ENCODE measurements around the gene EEIG1.

The EEIG1 gene

GRCh38 chr9:127942216-127943010 is 38.4 kb downstream of the EEIG1 start:
- no peak overlapping the region for H3K4ac ChIP-seq (ENCODE audit: low read length)
- H3K9me3 ChIP-seq (replicated peaks in 1 of 2; ENCODE audit: control insufficient read depth in 2 of 2, insufficient read depth in 1 of 2, low read depth in 1 of 2, low read length in 2 of 2) = no peaks in the 10 kb centered on the region
- H3K4me3 ChIP-seq (ENCODE audit: low read length in 2 of 2) = no peak overlapping the region
- no peak overlapping the region for H2BK120ac ChIP-seq (ENCODE audit: low read depth, low read length)
- H2BK12ac ChIP-seq (ENCODE audit: low read length) = no peak overlapping the region
- no CpG with 5 or more reads among the region's 18 CpGs for WGBS, 2 donors (ENCODE audit: extremely low coverage in 2 of 2, insufficient read length in 2 of 2, insufficient replicate concordance in 1 of 2)
- DNase-seq (ENCODE audit: low spot score) = peak; percentile 61
- H3K36me3 ChIP-seq (replicated peaks in 1 of 2; ENCODE audit: control insufficient read depth in 2 of 2, insufficient read depth in 2 of 2, low read length in 2 of 2) = peaks cover 28 to 53% of the 10 kb centered on the region in 2 donors
- H2AK5ac ChIP-seq (ENCODE audit: low read depth, low read length) = peak overlapping the region; percentile 22
- H3K27me3 ChIP-seq (ENCODE audit: control insufficient read depth in 3 of 3, insufficient read depth in 3 of 3, low read depth in 1 of 3, low read length in 3 of 3) = no peaks in the 10 kb centered on the region
- H3K4me2 ChIP-seq (ENCODE audit: insufficient read depth, low read length, poor library complexity, severe bottlenecking) = no peak overlapping the region
- peaks cover 2% of the 10 kb centered on the region for H3K79me1 ChIP-seq (ENCODE audit: low read depth, low read length)
- H2BK15ac ChIP-seq (ENCODE audit: low read length) = no peak overlapping the region
- peaks cover 3 to 9% of the 10 kb centered on the region in 2 donors for H3K4me1 ChIP-seq (ENCODE audit: control insufficient read depth in 2 of 2, insufficient read depth in 1 of 2, low read depth in 1 of 2, low read length in 2 of 2)
- H3K23ac ChIP-seq (ENCODE audit: low read depth, low read length, poor library complexity) = peak overlapping the region; percentile 22
- H4K8ac ChIP-seq (ENCODE audit: low read depth, low read length) = no peak overlapping the region
- H3K9ac ChIP-seq (ENCODE audit: low read depth, low read length, poor library complexity) = peak overlapping the region; percentile 85
- no peak overlapping the region for H3K27ac ChIP-seq (replicated peaks; ENCODE audit: low read length)
- H2AFZ ChIP-seq (ENCODE audit: low read length) = no peak overlapping the region
- H2BK5ac ChIP-seq (ENCODE audit: low read length) = no peak overlapping the region
- H4K91ac ChIP-seq (ENCODE audit: low read depth, low read length, poor library complexity) = no peak overlapping the region
- H3K14ac ChIP-seq (ENCODE audit: low read length) = no peak overlapping the region
- H3K18ac ChIP-seq (ENCODE audit: low read length) = no peak overlapping the region

- Histone ChIP-seq H3K14ac (ENCODE audit: low read length) (no peak overlapping the region), H3K4me1 (ENCODE audit: control insufficient read depth in 2 of 2, insufficient read depth in 1 of 2, low read depth in 1 of 2, low read length in 2 of 2) (peaks cover 7 to 9% of the 10 kb centered on the region in 2 donors), H3K9ac (ENCODE audit: low read depth, low read length, poor library complexity) (no peak overlapping the region), H3K4ac (ENCODE audit: low read length) (no peak overlapping the region), H2BK12ac (ENCODE audit: low read length) (no peak overlapping the region), H4K8ac (ENCODE audit: low read depth, low read length) (no peak overlapping the region), H3K4me2 (ENCODE audit: insufficient read depth, low read length, poor library complexity, severe bottlenecking) (no peak overlapping the region), H2BK15ac (ENCODE audit: low read length) (no peak overlapping the region), H3K9me3 (replicated peaks in 1 of 2; ENCODE audit: control insufficient read depth in 2 of 2, insufficient read depth in 1 of 2, low read depth in 1 of 2, low read length in 2 of 2) (no peaks in the 10 kb centered on the region), H3K23ac (ENCODE audit: low read depth, low read length, poor library complexity) (no peak overlapping the region), H3K4me3 (ENCODE audit: low read length in 2 of 2) (no peak overlapping the region), H2AFZ (ENCODE audit: low read length) (no peak overlapping the region), H3K18ac (ENCODE audit: low read length) (no peak overlapping the region), H2AK5ac (ENCODE audit: low read depth, low read length) (no peak overlapping the region), H4K91ac (ENCODE audit: low read depth, low read length, poor library complexity) (no peak overlapping the region), H3K27ac (replicated peaks; ENCODE audit: low read length) (no peak overlapping the region), H2BK5ac (ENCODE audit: low read length) (no peak overlapping the region), H2BK120ac (ENCODE audit: low read depth, low read length) (no peak overlapping the region), H3K27me3 (ENCODE audit: control insufficient read depth in 3 of 3, insufficient read depth in 3 of 3, low read depth in 1 of 3, low read length in 3 of 3) (no peaks in the 10 kb centered on the region), H3K36me3 (replicated peaks in 1 of 2; ENCODE audit: control insufficient read depth in 2 of 2, insufficient read depth in 2 of 2, low read length in 2 of 2) (peaks cover 28 to 52% of the 10 kb centered on the region in 2 donors), H3K79me1 (ENCODE audit: low read depth, low read length) (peaks cover 5% of the 10 kb centered on the region)
- no CpG with 5 or more reads among the region's 3 CpGs for WGBS, 2 donors (ENCODE audit: extremely low coverage in 2 of 2, insufficient read length in 2 of 2, insufficient replicate concordance in 1 of 2)
- DNase-seq (ENCODE audit: low spot score) = no peak
These were observed 38.9 kb downstream of the EEIG1 start for GRCh38 chr9:127941961-127942215.

- Histone ChIP-seq H3K79me1 (ENCODE audit: low read depth, low read length) (peaks cover 7% of the 10 kb centered on the region), H3K4ac (ENCODE audit: low read length) (no peak overlapping the region), H3K4me1 (ENCODE audit: control insufficient read depth in 2 of 2, insufficient read depth in 1 of 2, low read depth in 1 of 2, low read length in 2 of 2) (peaks cover 11 to 12% of the 10 kb centered on the region in 2 donors), H3K27me3 (ENCODE audit: control insufficient read depth in 3 of 3, insufficient read depth in 3 of 3, low read depth in 1 of 3, low read length in 3 of 3) (no peaks in the 10 kb centered on the region), H3K9ac (ENCODE audit: low read depth, low read length, poor library complexity) (no peak overlapping the region), H2AFZ (ENCODE audit: low read length) (no peak overlapping the region), H3K9me3 (replicated peaks in 1 of 2; ENCODE audit: control insufficient read depth in 2 of 2, insufficient read depth in 1 of 2, low read depth in 1 of 2, low read length in 2 of 2) (no peaks in the 10 kb centered on the region), H2BK15ac (ENCODE audit: low read length) (no peak overlapping the region), H3K4me3 (ENCODE audit: low read length in 2 of 2) (no peak overlapping the region), H3K27ac (replicated peaks; ENCODE audit: low read length) (no peak overlapping the region), H4K91ac (ENCODE audit: low read depth, low read length, poor library complexity) (no peak overlapping the region), H4K8ac (ENCODE audit: low read depth, low read length) (no peak overlapping the region), H2AK5ac (ENCODE audit: low read depth, low read length) (no peak overlapping the region), H3K18ac (ENCODE audit: low read length) (no peak overlapping the region), H2BK120ac (ENCODE audit: low read depth, low read length) (no peak overlapping the region), H2BK12ac (ENCODE audit: low read length) (no peak overlapping the region), H3K23ac (ENCODE audit: low read depth, low read length, poor library complexity) (no peak overlapping the region), H3K14ac (ENCODE audit: low read length) (no peak overlapping the region), H3K4me2 (ENCODE audit: insufficient read depth, low read length, poor library complexity, severe bottlenecking) (no peak overlapping the region), H3K36me3 (replicated peaks in 1 of 2; ENCODE audit: control insufficient read depth in 2 of 2, insufficient read depth in 2 of 2, low read length in 2 of 2) (peaks cover 28 to 54% of the 10 kb centered on the region in 2 donors), H2BK5ac (ENCODE audit: low read length) (peak overlapping the region; percentile 27)
- WGBS, 2 donors (ENCODE audit: extremely low coverage in 2 of 2, insufficient read length in 2 of 2, insufficient replicate concordance in 1 of 2) = no CpG with 5 or more reads among the region's 18 CpGs
- no peak for DNase-seq (ENCODE audit: low spot score)
These were observed 39.5 kb downstream of the EEIG1 start for GRCh38 chr9:127941062-127941960.

DNA sequence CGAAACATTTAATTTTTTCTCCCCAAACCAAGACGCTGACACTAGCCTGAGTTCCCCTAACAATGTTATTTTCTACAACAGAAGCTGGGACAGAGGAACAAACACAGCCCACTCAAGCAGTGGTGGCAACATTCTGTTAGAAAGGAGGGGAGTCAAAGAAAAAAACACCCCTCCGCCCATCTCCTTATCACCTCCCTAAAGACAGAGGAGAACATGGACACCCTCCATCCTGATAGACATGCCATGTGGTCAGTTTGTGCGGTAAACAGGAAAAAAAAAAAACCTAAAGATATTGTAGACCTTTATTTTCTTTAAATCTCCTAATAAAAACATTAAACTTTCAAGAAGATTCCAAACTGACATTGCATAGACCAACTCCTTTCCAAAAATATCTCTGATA is 40.2 kb downstream of the EEIG1 start:
- peaks cover 16% of the 10 kb centered on the region in 2 donors for H3K4me1 ChIP-seq (ENCODE audit: control insufficient read depth in 2 of 2, insufficient read depth in 1 of 2, low read depth in 1 of 2, low read length in 2 of 2)
- peaks cover 12% of the 10 kb centered on the region for H3K79me1 ChIP-seq (ENCODE audit: low read depth, low read length)
- no peaks in the 10 kb centered on the region for H3K9me3 ChIP-seq (replicated peaks in 1 of 2; ENCODE audit: control insufficient read depth in 2 of 2, insufficient read depth in 1 of 2, low read depth in 1 of 2, low read length in 2 of 2)
- H2BK15ac ChIP-seq (ENCODE audit: low read length) = no peak overlapping the region
- H2AFZ ChIP-seq (ENCODE audit: low read length) = no peak overlapping the region
- H3K9ac ChIP-seq (ENCODE audit: low read depth, low read length, poor library complexity) = no peak overlapping the region
- H2BK12ac ChIP-seq (ENCODE audit: low read length) = no peak overlapping the region
- no peak overlapping the region for H4K91ac ChIP-seq (ENCODE audit: low read depth, low read length, poor library complexity)
- H2BK5ac ChIP-seq (ENCODE audit: low read length) = no peak overlapping the region
- H3K4ac ChIP-seq (ENCODE audit: low read length) = no peak overlapping the region
- DNase-seq (ENCODE audit: low spot score) = no peak
- no peak overlapping the region for H3K23ac ChIP-seq (ENCODE audit: low read depth, low read length, poor library complexity)
- no peak overlapping the region for H2AK5ac ChIP-seq (ENCODE audit: low read depth, low read length)
- H3K18ac ChIP-seq (ENCODE audit: low read length) = no peak overlapping the region
- H2BK120ac ChIP-seq (ENCODE audit: low read depth, low read length) = no peak overlapping the region
- no peaks in the 10 kb centered on the region for H3K27me3 ChIP-seq (ENCODE audit: control insufficient read depth in 3 of 3, insufficient read depth in 3 of 3, low read depth in 1 of 3, low read length in 3 of 3)
- H3K36me3 ChIP-seq (replicated peaks in 1 of 2; ENCODE audit: control insufficient read depth in 2 of 2, insufficient read depth in 2 of 2, low read length in 2 of 2) = peaks cover 32 to 57% of the 10 kb centered on the region in 2 donors
- no peak overlapping the region for H3K4me2 ChIP-seq (ENCODE audit: insufficient read depth, low read length, poor library complexity, severe bottlenecking)
- no peak overlapping the region for H3K14ac ChIP-seq (ENCODE audit: low read length)
- no peak overlapping the region for H4K8ac ChIP-seq (ENCODE audit: low read depth, low read length)
- no CpG with 5 or more reads among the region's 4 CpGs for WGBS, 2 donors (ENCODE audit: extremely low coverage in 2 of 2, insufficient read length in 2 of 2, insufficient replicate concordance in 1 of 2)
- no peak overlapping the region for H3K27ac ChIP-seq (replicated peaks; ENCODE audit: low read length)
- no peak overlapping the region for H3K4me3 ChIP-seq (ENCODE audit: low read length in 2 of 2)
